K562 (cell line): ENCODE results near the gene NHS. TPM values are rescaled to one million over a fixed set of nuclear protein-coding genes. Genes with fewer than 3 reads are reported as not detected.

Experiments used
- ATAC-seq: fragments of 200-7000 bp; cut with Tn5 transposase; 3 replicates; pipeline ENCODE4 v1.9.1; 2020; ENCODE audit warnings: moderate library complexity
- BruUV-seq: library from RNA; stranded (reverse); fragments of 400-500 nt; replicated peaks from 2 replicates; lab custom pipeline; 2021; lab: Mats Ljungman, UMichigan
- CTCF ChIA-PET: fragments of 300-600 bp; formaldehyde crosslinking; extraction: SDS; loops from one replicate; lab custom pipeline; 2021; ENCODE audit warnings: low intra/inter-chr PET ratio; lab: Yijun Ruan, JAX
- POLR2A ChIA-PET: fragments of 300-600, 350-650 bp; sonication (Branson Sonifier 250); formaldehyde crosslinking; extraction: SDS; loops from one replicate; lab custom pipeline; 2021; ENCODE audit warnings: antibody characterized with exemption, inconsistent platforms; lab: Yijun Ruan, JAX
- DNase-seq, 4 experiments: peaks; one replicate each; pipeline versions ENCODE4 v3.0.0 to v3.0.0-alpha.2; 2011 to 2018; ENCODE audit warnings: low spot score in 3 of 4, mixed read lengths in 3 of 4; ENCODE audit errors: extremely low read depth in 1 of 4
- FAIRE-seq: peaks from 2 replicates; lab custom pipeline; 2011; peaks lifted over from hg19 to GRCh38; lab: Jason Lieb, UNC
- H2AFZ ChIP-seq: 2 replicates; pipeline ENCODE4 v1.6.0; 2011; ENCODE audit warnings: low read depth, low read length, control low read depth, inconsistent platforms
- H3K27ac ChIP-seq: fragments of 200-600 bp; 3 replicates; pipeline ENCODE4 v1.8.0; 2011; ENCODE audit warnings: low read depth, mild to moderate bottlenecking, control low read depth, inconsistent platforms, low read length, moderate library complexity, mixed read lengths; ENCODE audit errors: extremely low read depth
- H3K27me3 ChIP-seq, 2 experiments: fragments of 300-600 bp in 1 of 2; 2 replicates in 1 of 2; 3 replicates in 1 of 2; pipeline versions ENCODE4 v1.6.0 to v1.8.0; 2011; ENCODE audit warnings: inconsistent platforms in 2 of 2, low read length in 2 of 2, mild to moderate bottlenecking in 1 of 2, mixed read lengths in 1 of 2, moderate library complexity in 1 of 2; ENCODE audit not compliant: control insufficient read depth in 2 of 2, insufficient read depth in 2 of 2
- H3K36me3 ChIP-seq: fragments of 300-600 bp; 3 replicates; pipeline ENCODE4 v1.8.0; 2011; ENCODE audit warnings: mild to moderate bottlenecking, low read length, inconsistent platforms; ENCODE audit not compliant: control insufficient read depth, insufficient read depth
- H3K4me1 ChIP-seq, 2 experiments: fragments of 200-600 bp in 1 of 2; replicated peaks in 1 of 2; 2 replicates in 1 of 2; 3 replicates in 1 of 2; pipeline versions ENCODE4 v1.5.1 to v1.8.0; 2011; ENCODE audit warnings: inconsistent platforms in 2 of 2, low read length in 2 of 2, mild to moderate bottlenecking in 1 of 2, mixed read lengths in 1 of 2, moderate library complexity in 1 of 2; ENCODE audit not compliant: control insufficient read depth in 2 of 2, insufficient read depth in 2 of 2
- H3K4me2 ChIP-seq: 2 replicates; pipeline ENCODE4 v1.6.1; 2011; ENCODE audit warnings: low read length, control low read depth, inconsistent platforms, mixed read lengths; ENCODE audit not compliant: insufficient read depth
- H3K4me3 ChIP-seq: fragments of 200-600 bp; sonication (generic), shearing (Covaris generic); 2 replicates; pipeline ENCODE4 v1.5.1; 2016; ENCODE audit warnings: control low read depth, inconsistent platforms
- H3K79me2 ChIP-seq: fragments of 200-600 bp; 3 replicates; pipeline ENCODE4 v1.8.0; 2011; ENCODE audit warnings: low read length, inconsistent platforms; ENCODE audit not compliant: control insufficient read depth, insufficient read depth
- H3K9ac ChIP-seq, 2 experiments: 2 replicates each; pipeline versions ENCODE4 v1.6.0 to v1.6.1; 2011; ENCODE audit warnings: low read depth in 2 of 2, low read length in 2 of 2, control low read depth in 1 of 2, inconsistent platforms in 1 of 2, mild to moderate bottlenecking in 1 of 2, mixed read lengths in 1 of 2; ENCODE audit not compliant: insufficient read depth in 1 of 2
- H3K9me1 ChIP-seq: one replicate; pipeline ENCODE4 v1.6.0; 2011; ENCODE audit warnings: inconsistent platforms, mild to moderate bottlenecking, low read length, moderate library complexity; ENCODE audit not compliant: control insufficient read depth, insufficient read depth
- H3K9me3 ChIP-seq: replicated peaks from 2 replicates; pipeline ENCODE4 v1.5.1; 2011; ENCODE audit warnings: low read depth, low read length, inconsistent platforms; ENCODE audit not compliant: control insufficient read depth, insufficient read depth
- H4K20me1 ChIP-seq: replicated peaks from 2 replicates; pipeline ENCODE4 v1.6.1; 2011; ENCODE audit warnings: low read length, inconsistent platforms, mixed read lengths; ENCODE audit not compliant: control insufficient read depth, insufficient read depth
- E2F5 ChIP-seq: sonication (generic); formaldehyde crosslinking; IDR thresholded peaks from 2 replicates; pipeline ENCODE4 v1.8.0; 2022; ENCODE audit warnings: mild to moderate bottlenecking, missing genetic modification reagents
- GATA2 ChIP-seq: sonication (generic); formaldehyde crosslinking; IDR thresholded peaks from 2 replicates; pipeline ENCODE4 v1.4.0; 2020; ENCODE audit warnings: mild to moderate bottlenecking, missing genetic modification reagents
- GATAD2B ChIP-seq: fragments of 450-650 bp; IDR thresholded peaks from 2 replicates; pipeline ENCODE4 v1.6.1; 2017; ENCODE audit warnings: mild to moderate bottlenecking, borderline replicate concordance
- HMBOX1 ChIP-seq: sonication (generic); IDR thresholded peaks from 2 replicates; pipeline ENCODE4 v1.6.1; 2016
- MAFK ChIP-seq: IDR thresholded peaks from 2 replicates; pipeline ENCODE4 v1.6.1; 2011; ENCODE audit warnings: low read length, improper control_type of control experiment
- MLX ChIP-seq, 2 experiments: fragments of 450-650 bp in 1 of 2; sonication (generic) in 1 of 2; formaldehyde crosslinking; conservative IDR thresholded peaks; 2 replicates each; pipeline versions ENCODE4 v1.4.0 to v1.8.1; 2020 to 2022; ENCODE audit warnings: mild to moderate bottlenecking in 1 of 2, missing genetic modification reagents in 1 of 2
- PRMT5 ChIP-seq: sonication (generic); formaldehyde crosslinking; IDR thresholded peaks from 2 replicates; pipeline ENCODE4 v1.5.0; 2020; ENCODE audit warnings: missing genetic modification reagents
- RNF219 ChIP-seq: fragments of 250-450 bp; sonication (Bioruptor Pico); IDR thresholded peaks from 2 replicates; pipeline ENCODE4 v1.5.0; 2022; ENCODE audit warnings: mild to moderate bottlenecking
- SMC3 ChIP-seq: conservative IDR thresholded peaks from 2 replicates; pipeline ENCODE4 v1.6.1; 2011; ENCODE audit warnings: low read depth, low read length, improper control_type of control experiment; ENCODE audit not compliant: insufficient read depth
- UBTF ChIP-seq, 2 experiments: IDR thresholded peaks; 2 replicates each; pipeline ENCODE4 v1.6.1; 2012; ENCODE audit warnings: improper control_type of control experiment in 2 of 2, low read depth in 2 of 2, low read length in 2 of 2, borderline replicate concordance in 1 of 2
- ZNF785 ChIP-seq: fragments of 250-450 bp; sonication (Bioruptor Pico); IDR thresholded peaks from 2 replicates; pipeline ENCODE4 v1.4.0; 2020; ENCODE audit warnings: mild to moderate bottlenecking
- WGBS: fragments of 100-300 bp; shearing (Covaris generic); methylation state at CpG from one replicate; pipeline ENCODE4 v1.1.6; 2016; ENCODE audit warnings: low coverage, mixed read lengths; ENCODE audit not compliant: insufficient coverage; ENCODE audit errors: missing lambda C conversion rate; 5-methylcytosine and 5-hydroxymethylcytosine counted together
- in situ Hi-C: fragments of 300-500 bp; cut with MboI; formaldehyde crosslinking; loops from 4 replicates; pipeline ENCODE4 v1.15.0; 2018; ENCODE audit warnings: inconsistent platforms, mixed read lengths
- intact Hi-C: fragments of 100-400 bp; cut with micrococcal nuclease; formaldehyde crosslinking; loops from 2 replicates; pipeline ENCODE4 v1.14.2; 2022
- polyA plus RNA-seq, 8 experiments: library from polyadenylated mRNA; depleted of rRNA in 4 of 8; stranded (reverse) in 5 of 8; unstranded in 3 of 8; fragments of >200 nt; fragmentation: Nextera tagmentation in 2 of 8; fragmentation: Illumina TruSeq in 1 of 8; extraction: Ambion mirVana in 2 of 8; extraction: Trizol in 1 of 8; gene quantifications; 2 replicates each; pipeline versions ENCODE4 v1.2.1 to v1.2.3, GENCODE V29; 2011 to 2014; ENCODE audit warnings: inconsistent platforms in 1 of 8, missing spikeins in 1 of 8
- total RNA-seq, 7 experiments: library from RNA; depleted of rRNA in 6 of 7; stranded (reverse); fragments of >200 nt in 6 of 7; fragmentation: Illumina TruSeq in 2 of 7; extraction: Trizol in 2 of 7; gene quantifications; 2 replicates each; pipeline versions ENCODE4 v1.2.1 to v1.2.3, GENCODE V29; 2011 to 2021; ENCODE audit warnings: low replicate concordance in 1 of 7

The NHS gene
- total and polyA plus RNA-seq, 9 of the 15 experiments (the other 6 are each of a cell fraction or from before 2014, with no cell fraction given), result 0.02 TPM; not detected in 8

GRCh38 chrX:17554914-17555313 lies 179.9 kb downstream of the NHS start (continued):
- TF ChIP-seq ZNF785 (CRISPR knock-in tag) (no peak), HMBOX1 (no peak), SMC3 (no peak), MLX (CRISPR knock-in tag; conservative IDR thresholded peaks at IDR 0.05) (no peak), E2F5 (CRISPR knock-in tag) (no peak), GATA2 (CRISPR knock-in tag) (no peak), GATAD2B (no peak), PRMT5 (CRISPR knock-in tag) (no peak)

- POLR2A ChIA-PET, result no interaction called here
- no peak overlapping the region for H3K4me3 ChIP-seq
- no peaks in the 10 kb centered on the region for H3K9me3 ChIP-seq
- DNase-seq (no peak), ATAC-seq (no peak), FAIRE-seq (no peak)
- H3K27me3 ChIP-seq, result no peaks in the 10 kb centered on the region
- H3K4me1 ChIP-seq, result no peaks in the 10 kb centered on the region
- H3K79me2 ChIP-seq, result no peaks in the 10 kb centered on the region
- H2AFZ ChIP-seq, result no peak overlapping the region
- no peaks in the 10 kb centered on the region for H4K20me1 ChIP-seq
- TF ChIP-seq MAFK, result no peak
- no peak for TF ChIP-seq UBTF (IDR thresholded peaks at IDR 0.05; ENCODE audit: borderline replicate concordance in 1 of 2, low read depth in 2 of 2, low read length in 2 of 2)
- TF ChIP-seq RNF219 (CRISPR knock-in tag), result no peak
- intact Hi-C loops (no loop called here), in situ Hi-C loops (no loop called here)
- no peaks in the 10 kb centered on the region for H3K36me3 ChIP-seq
- no peaks in the 10 kb centered on the region for H3K9me1 ChIP-seq
- no TSS peak for BruUV-seq
- H3K9ac ChIP-seq, result no peak overlapping the region
- CTCF ChIA-PET, result no interaction called here
- H3K4me2 ChIP-seq, result no peak overlapping the region
- H3K27ac ChIP-seq, result no peak overlapping the region
- 0% methylated on average over 2 of the region's 2 CpGs for WGBS
These were observed 180.8 kb downstream of the NHS start for GRCh38 chrX:17555846-17556245.
